Measurements from ENCODE around the gene JAZF1.

- TF ChIP-seq CTCF (IDR thresholded peaks at IDR 0.05) (no peak), POLR2A (IDR thresholded peaks at IDR 0.05) (no peak)
Observed at GRCh38 chr7:27788437-27788836, 392.2 kb downstream of the JAZF1 start.
